Subcutaneous adipose tissue (tissue), 4 donors: Measurements from ENCODE around the gene JAKMIP1. TPM values are rescaled to one million over a fixed set of nuclear protein-coding genes. Genes with fewer than 3 reads are reported as not detected.

Experiments used
- CTCF ChIP-seq: fragments of 450-650 bp; IDR thresholded peaks from one replicate; pipeline ENCODE4 v1.5.1; 2016; ENCODE audit warnings: low read depth, mild to moderate bottlenecking, control low read depth, antibody characterized with exemption, moderate library complexity
- total RNA-seq, 4 donors: library from RNA; depleted of rRNA; stranded (reverse); fragments of >200 nt; gene quantifications; one replicate each; pipeline ENCODE4 v1.1.0, GENCODE V29; 2016

The JAKMIP1 gene
- total RNA-seq, 4 donors from 2014 or later = 0.33 to 0.88 (median 0.36) TPM

GRCh38 chr4:6227412-6228157 is 27.2 kb upstream of the JAKMIP1 start:
- TF ChIP-seq CTCF = no peak

- TF ChIP-seq CTCF = no peak
Measured at GRCh38 chr4:6226506-6226905, 26.2 kb upstream of the JAKMIP1 start.

- no peak for TF ChIP-seq CTCF
Measured at GRCh38 chr4:6225469-6225868, 25.1 kb upstream of the JAKMIP1 start.

GRCh38 chr4:6224735-6225134 is 24.4 kb upstream of the JAKMIP1 start:
- TF ChIP-seq CTCF = no peak

GRCh38 chr4:6222761-6223292 is 22.5 kb upstream of the JAKMIP1 start:
- no peak for TF ChIP-seq CTCF

GRCh38 chr4:6221851-6222760 is 21.8 kb upstream of the JAKMIP1 start:
- no peak for TF ChIP-seq CTCF

GRCh38 chr4:6221301-6221850 is 21.0 kb upstream of the JAKMIP1 start:
- TF ChIP-seq CTCF = no peak
